DMS153 treated with DMSO at 0.1 percent for 48 hours (cell line): ENCODE data around the gene MFAP3L.

Source experiments
- DNase-seq: peaks from one replicate; lab custom pipeline; 2025; ENCODE audit not compliant: unreplicated experiment; lab: John Stamatoyannopoulos, UW

The MFAP3L gene

GRCh38 chr4:169988252-169988651, 37.9 kb downstream of the MFAP3L start:
- no peak for DNase-seq

GRCh38 chr4:169987327-169988228, 38.6 kb downstream of the MFAP3L start:
- DNase-seq: no peak

GRCh38 chr4:169986369-169986768, 39.8 kb downstream of the MFAP3L start:
- no peak for DNase-seq

GRCh38 chr4:169985881-169986280, 40.3 kb downstream of the MFAP3L start:
- no peak for DNase-seq

- DNase-seq: no peak
Observed at GRCh38 chr4:169984745-169985144, 41.5 kb downstream of the MFAP3L start.

GRCh38 chr4:169984173-169984572, 42.0 kb downstream of the MFAP3L start:
- DNase-seq: no peak

- no peak for DNase-seq
Observed at GRCh38 chr4:169976951-169977350, 49.2 kb downstream of the MFAP3L start.

- no peak for DNase-seq
Observed at GRCh38 chr4:169975838-169976796, 50.1 kb downstream of the MFAP3L start.

GRCh38 chr4:169975131-169975837, 50.9 kb downstream of the MFAP3L start:
- no peak for DNase-seq

- no peak for DNase-seq
Observed at GRCh38 chr4:169971456-169972015, 54.7 kb downstream of the MFAP3L start.

GRCh38 chr4:169968999-169969398, 57.2 kb downstream of the MFAP3L start:
- no peak for DNase-seq

GRCh38 chr4:169963998-169964397, 62.2 kb downstream of the MFAP3L start:
- DNase-seq: no peak

- DNase-seq: no peak
Observed at GRCh38 chr4:169959254-169959653, 66.9 kb downstream of the MFAP3L start.

GRCh38 chr4:169958629-169959028, 67.6 kb downstream of the MFAP3L start:
- DNase-seq: no peak

GRCh38 chr4:169957785-169958184, 68.4 kb downstream of the MFAP3L start:
- DNase-seq: no peak

- DNase-seq: no peak
Observed at GRCh38 chr4:169956091-169956843, 69.9 kb downstream of the MFAP3L start.

- no peak for DNase-seq
Observed at GRCh38 chr4:169955521-169955920, 70.7 kb downstream of the MFAP3L start.

GRCh38 chr4:169952236-169953002, 73.8 kb downstream of the MFAP3L start:
- no peak for DNase-seq

GRCh38 chr4:169948271-169948670, 77.9 kb downstream of the MFAP3L start:
- no peak for DNase-seq
